ENCODE data around the gene C11orf87.

Gene C11orf87

GRCh38 chr11:109443052-109443451 is 21.1 kb downstream of the C11orf87 start:
- DNase-seq: no peak

- DNase-seq: no peak
Measured at GRCh38 chr11:109454857-109455256, 32.9 kb downstream of the C11orf87 start.

Data from T-helper 2 cell (primary cell).